Measurements from ENCODE around the gene SIK3.

SIK3 gene

GRCh38 chr11:116849486-116849885 is 248.7 kb downstream of the SIK3 start:
- TF ChIP-seq CREB1 (IDR thresholded peaks at IDR 0.05; ENCODE audit: low read depth): no peak
- TF ChIP-seq EGR1 (IDR thresholded peaks at IDR 0.05): no peak
- no peak for TF ChIP-seq CEBPB (IDR thresholded peaks at IDR 0.05)
- TF ChIP-seq YY1 (IDR thresholded peaks at IDR 0.05; ENCODE audit: low read depth): no peak
- no peak for TF ChIP-seq TAF1 (IDR thresholded peaks at IDR 0.05; ENCODE audit: low read depth)
- TF ChIP-seq TEAD4 (IDR thresholded peaks at IDR 0.05): no peak
- no peak for TF ChIP-seq REST (IDR thresholded peaks at IDR 0.05; ENCODE audit: low read depth)
- no peak for TF ChIP-seq EP300 (IDR thresholded peaks at IDR 0.05; ENCODE audit: borderline replicate concordance)
- TF ChIP-seq RAD21 (IDR thresholded peaks at IDR 0.05; ENCODE audit: low read depth): no peak
- TF ChIP-seq MAX (IDR thresholded peaks at IDR 0.05): no peak
- TF ChIP-seq USF1 (IDR thresholded peaks at IDR 0.05): no peak
- no peak for TF ChIP-seq ZBTB7A (IDR thresholded peaks at IDR 0.05; ENCODE audit: low read depth)
- no peak for TF ChIP-seq TCF12 (IDR thresholded peaks at IDR 0.05; ENCODE audit: low read depth)
- no peak for TF ChIP-seq FOXM1 (IDR thresholded peaks at IDR 0.05; ENCODE audit: borderline replicate concordance, low read depth)
- no peak for TF ChIP-seq NFIC (IDR thresholded peaks at IDR 0.05)

- no peak for TF ChIP-seq FOXM1 (IDR thresholded peaks at IDR 0.05; ENCODE audit: borderline replicate concordance, low read depth)
- TF ChIP-seq TAF1 (IDR thresholded peaks at IDR 0.05; ENCODE audit: low read depth): no peak
- TF ChIP-seq YY1 (IDR thresholded peaks at IDR 0.05; ENCODE audit: low read depth): no peak
- no peak for TF ChIP-seq CREB1 (IDR thresholded peaks at IDR 0.05; ENCODE audit: low read depth)
- TF ChIP-seq EP300 (IDR thresholded peaks at IDR 0.05; ENCODE audit: borderline replicate concordance): no peak
- TF ChIP-seq USF1 (IDR thresholded peaks at IDR 0.05): no peak
- TF ChIP-seq TCF12 (IDR thresholded peaks at IDR 0.05; ENCODE audit: low read depth): no peak
- no peak for TF ChIP-seq NFIC (IDR thresholded peaks at IDR 0.05)
- no peak for TF ChIP-seq CEBPB (IDR thresholded peaks at IDR 0.05)
Observed at GRCh38 chr11:116849060-116849459, 249.2 kb downstream of the SIK3 start.

GRCh38 chr11:116847612-116848011 is 250.6 kb downstream of the SIK3 start:
- TF ChIP-seq YY1 (IDR thresholded peaks at IDR 0.05; ENCODE audit: low read depth) (no peak), TEAD4 (IDR thresholded peaks at IDR 0.05) (no peak), TAF1 (IDR thresholded peaks at IDR 0.05; ENCODE audit: low read depth) (no peak), FOXM1 (IDR thresholded peaks at IDR 0.05; ENCODE audit: borderline replicate concordance, low read depth) (no peak), REST (IDR thresholded peaks at IDR 0.05; ENCODE audit: low read depth) (no peak), RAD21 (IDR thresholded peaks at IDR 0.05; ENCODE audit: low read depth) (no peak), USF1 (IDR thresholded peaks at IDR 0.05) (no peak), EGR1 (IDR thresholded peaks at IDR 0.05) (no peak), NFIC (IDR thresholded peaks at IDR 0.05) (no peak), ZBTB7A (IDR thresholded peaks at IDR 0.05; ENCODE audit: low read depth) (no peak), EP300 (IDR thresholded peaks at IDR 0.05; ENCODE audit: borderline replicate concordance) (no peak), TCF12 (IDR thresholded peaks at IDR 0.05; ENCODE audit: low read depth) (no peak), MAX (IDR thresholded peaks at IDR 0.05) (no peak), CEBPB (IDR thresholded peaks at IDR 0.05) (no peak), CREB1 (IDR thresholded peaks at IDR 0.05; ENCODE audit: low read depth) (no peak)

- TF ChIP-seq RAD21 (IDR thresholded peaks at IDR 0.05; ENCODE audit: low read depth) (no peak), NFIC (IDR thresholded peaks at IDR 0.05) (no peak), MAX (IDR thresholded peaks at IDR 0.05) (no peak), CEBPB (IDR thresholded peaks at IDR 0.05) (no peak)
Observed at GRCh38 chr11:116844722-116845121, 253.5 kb downstream of the SIK3 start.

GRCh38 chr11:116843661-116844060 is 254.6 kb downstream of the SIK3 start:
- no peak for TF ChIP-seq YY1 (IDR thresholded peaks at IDR 0.05; ENCODE audit: low read depth)
- TF ChIP-seq TEAD4 (IDR thresholded peaks at IDR 0.05): no peak
- no peak for TF ChIP-seq MAX (IDR thresholded peaks at IDR 0.05)
- no peak for TF ChIP-seq TAF1 (IDR thresholded peaks at IDR 0.05; ENCODE audit: low read depth)
- TF ChIP-seq ZBTB7A (IDR thresholded peaks at IDR 0.05; ENCODE audit: low read depth): no peak
- TF ChIP-seq CEBPB (IDR thresholded peaks at IDR 0.05): no peak
- no peak for TF ChIP-seq FOXM1 (IDR thresholded peaks at IDR 0.05; ENCODE audit: borderline replicate concordance, low read depth)
- no peak for TF ChIP-seq EP300 (IDR thresholded peaks at IDR 0.05; ENCODE audit: borderline replicate concordance)
- no peak for TF ChIP-seq RAD21 (IDR thresholded peaks at IDR 0.05; ENCODE audit: low read depth)
- TF ChIP-seq CREB1 (IDR thresholded peaks at IDR 0.05; ENCODE audit: low read depth): no peak
- TF ChIP-seq TCF12 (IDR thresholded peaks at IDR 0.05; ENCODE audit: low read depth): no peak
- no peak for TF ChIP-seq REST (IDR thresholded peaks at IDR 0.05; ENCODE audit: low read depth)
- TF ChIP-seq USF1 (IDR thresholded peaks at IDR 0.05): no peak
- no peak for TF ChIP-seq NFIC (IDR thresholded peaks at IDR 0.05)
- no peak for TF ChIP-seq EGR1 (IDR thresholded peaks at IDR 0.05)
